ENCODE data around the gene EXOC6B. TPM values are rescaled to one million over a fixed set of nuclear protein-coding genes. Genes with fewer than 3 reads are reported as not detected.

The EXOC6B gene
- total RNA-seq, 4 donors from 2014 or later = 54.0 to 121 (median 78.7) TPM

- H3K9me3 ChIP-seq = no peaks in the 10 kb centered on the region
- no peaks in the 10 kb centered on the region for H3K27me3 ChIP-seq
- H3K4me3 ChIP-seq = no peak overlapping the region
- TF ChIP-seq POLR2A (IDR thresholded peaks at IDR 0.05) (no peak), EP300 (IDR thresholded peaks at IDR 0.05) (no peak), CTCF (IDR thresholded peaks at IDR 0.05) (no peak)
- no peaks in the 10 kb centered on the region for H3K36me3 ChIP-seq
- peaks cover 9% of the 10 kb centered on the region for H3K4me1 ChIP-seq
- peak overlapping the region; percentile 20 for H3K27ac ChIP-seq
- DNase-seq (ENCODE audit: low spot score in 2 of 2) = no peak
- WGBS = 91% methylated on average over 1 of the region's 1 CpG
These were observed 412.1 kb downstream of the EXOC6B start for GRCh38 chr2:72413716-72414115.

DNA sequence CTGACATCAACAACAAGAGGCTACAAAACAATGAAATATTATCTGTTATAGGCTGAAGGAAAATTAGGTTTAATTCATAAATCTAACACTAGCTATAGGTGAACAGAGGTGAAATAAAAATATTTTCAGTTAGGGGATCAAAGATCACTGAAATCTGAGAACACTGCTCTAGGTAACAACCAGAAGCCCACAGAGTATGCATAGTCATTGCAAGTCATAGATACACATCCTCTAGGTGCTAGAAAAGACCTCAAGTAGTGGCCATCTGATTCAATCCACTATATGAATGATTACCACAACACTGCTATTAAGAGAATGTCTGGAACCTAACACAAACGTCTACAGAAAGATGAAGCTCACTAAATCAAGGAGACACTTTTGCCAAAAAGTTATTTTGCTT is 413.6 kb downstream of the EXOC6B start:
- Histone ChIP-seq H3K9me3 (no peaks in the 10 kb centered on the region), H3K27ac (no peak overlapping the region), H3K36me3 (no peaks in the 10 kb centered on the region), H3K4me3 (no peak overlapping the region), H3K4me1 (peaks cover 9% of the 10 kb centered on the region), H3K27me3 (no peaks in the 10 kb centered on the region)
- WGBS = 60% methylated on average over 1 of the region's 1 CpG
- DNase-seq (ENCODE audit: low spot score in 2 of 2) = no peak
- TF ChIP-seq POLR2AphosphoS5 (IDR thresholded peaks at IDR 0.05) (no peak), CTCF (IDR thresholded peaks at IDR 0.05) (no peak), EP300 (IDR thresholded peaks at IDR 0.05) (no peak), POLR2A (IDR thresholded peaks at IDR 0.05) (no peak)

- TF ChIP-seq POLR2AphosphoS5 (IDR thresholded peaks at IDR 0.05) = no peak
- TF ChIP-seq CTCF (IDR thresholded peaks at IDR 0.05) = no peak
- no peak for TF ChIP-seq EP300 (IDR thresholded peaks at IDR 0.05)
- Histone ChIP-seq H3K36me3 (no peaks in the 10 kb centered on the region), H3K4me3 (no peak overlapping the region), H3K27me3 (no peaks in the 10 kb centered on the region), H3K9me3 (peaks cover 10% of the 10 kb centered on the region), H3K27ac (no peak overlapping the region), H3K4me1 (no peaks in the 10 kb centered on the region)
- DNase-seq (ENCODE audit: low spot score in 2 of 2) = no peak
These were observed 426.0 kb downstream of the EXOC6B start for GRCh38 chr2:72399879-72400278.

DNA sequence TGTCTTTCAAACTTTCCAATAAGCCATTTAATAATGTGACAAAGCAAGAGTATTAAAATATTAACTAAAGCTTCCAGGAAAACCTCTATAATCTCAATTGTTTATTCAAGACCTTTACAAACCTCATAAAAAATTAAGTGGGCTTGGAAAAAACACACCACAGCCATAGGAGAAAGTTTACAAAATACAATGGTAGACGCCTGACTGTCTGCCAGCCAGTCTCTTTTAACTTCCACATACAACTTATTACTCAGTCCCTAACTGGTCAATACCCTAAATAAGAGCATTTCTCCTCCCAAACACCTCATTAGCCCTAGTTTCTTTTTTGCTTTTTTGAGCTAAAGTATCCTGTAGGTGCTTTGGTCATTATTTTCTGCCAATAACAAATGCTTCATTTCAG is 430.7 kb downstream of the EXOC6B start:
- peaks cover 3% of the 10 kb centered on the region for H3K9me3 ChIP-seq
- no peaks in the 10 kb centered on the region for H3K36me3 ChIP-seq
- DNase-seq (ENCODE audit: low spot score in 2 of 2) = no peak
- H3K4me3 ChIP-seq = no peak overlapping the region
- no peak for TF ChIP-seq POLR2A (IDR thresholded peaks at IDR 0.05)
- no peak for TF ChIP-seq EP300 (IDR thresholded peaks at IDR 0.05)
- TF ChIP-seq POLR2AphosphoS5 (IDR thresholded peaks at IDR 0.05) = no peak
- no peak for TF ChIP-seq CTCF (IDR thresholded peaks at IDR 0.05)
- 88% methylated on average over 1 of the region's 1 CpG for WGBS
- H3K27me3 ChIP-seq = no peaks in the 10 kb centered on the region
- no peak overlapping the region for H3K27ac ChIP-seq
- H3K4me1 ChIP-seq = no peaks in the 10 kb centered on the region

GRCh38 chr2:72394541-72395070 is 431.2 kb downstream of the EXOC6B start:
- no peaks in the 10 kb centered on the region for H3K4me1 ChIP-seq
- no peak for DNase-seq (ENCODE audit: low spot score in 2 of 2)
- no peaks in the 10 kb centered on the region for H3K27me3 ChIP-seq
- no peak overlapping the region for H3K4me3 ChIP-seq
- no peaks in the 10 kb centered on the region for H3K36me3 ChIP-seq
- H3K27ac ChIP-seq = no peak overlapping the region
- H3K9me3 ChIP-seq = peaks cover under 1% of the 10 kb centered on the region
- TF ChIP-seq CTCF (IDR thresholded peaks at IDR 0.05) = no peak
- TF ChIP-seq POLR2AphosphoS5 (IDR thresholded peaks at IDR 0.05) = no peak

Data from suprapubic skin (tissue), 4 donors.